HG02678 (cell line): ENCODE data around the gene BRINP3.
"Not testable (repeated sequence)": the region's sequence is repeated elsewhere in the genome, so short reads cannot be mapped to it uniquely, and the experiment has no call there.

Experiments used
- ATAC-seq: cut with Tn5 transposase; IDR thresholded peaks from one replicate; pipeline ENCODE4 v1.9.1; 2021; ENCODE audit warnings: mild to moderate bottlenecking, moderate library complexity; ENCODE audit not compliant: unreplicated experiment

BRINP3 gene

DNA sequence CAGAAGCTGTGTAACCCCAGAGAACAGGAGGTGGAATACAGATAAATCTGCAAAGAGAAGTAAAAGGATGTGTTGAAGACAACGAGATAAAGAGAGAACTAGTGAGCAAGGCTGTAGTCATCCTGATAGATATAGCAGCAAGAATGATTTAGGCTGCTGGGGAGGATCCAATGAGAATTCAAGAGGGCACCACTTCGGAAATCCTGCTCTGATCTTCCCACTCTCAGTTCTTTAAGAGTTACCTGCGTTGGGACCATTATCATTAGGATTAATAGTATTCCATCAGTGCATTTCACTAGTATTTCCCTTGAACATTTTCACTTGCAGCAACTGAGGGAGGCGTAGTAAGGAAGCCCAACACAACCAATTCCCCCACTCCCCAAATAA is at the start of gene BRINP3:
TSS of gene BRINP3 (minus strand) at position 103 of the 387 bp plus-strand sequence.
- ATAC-seq, result no peak

DNA sequence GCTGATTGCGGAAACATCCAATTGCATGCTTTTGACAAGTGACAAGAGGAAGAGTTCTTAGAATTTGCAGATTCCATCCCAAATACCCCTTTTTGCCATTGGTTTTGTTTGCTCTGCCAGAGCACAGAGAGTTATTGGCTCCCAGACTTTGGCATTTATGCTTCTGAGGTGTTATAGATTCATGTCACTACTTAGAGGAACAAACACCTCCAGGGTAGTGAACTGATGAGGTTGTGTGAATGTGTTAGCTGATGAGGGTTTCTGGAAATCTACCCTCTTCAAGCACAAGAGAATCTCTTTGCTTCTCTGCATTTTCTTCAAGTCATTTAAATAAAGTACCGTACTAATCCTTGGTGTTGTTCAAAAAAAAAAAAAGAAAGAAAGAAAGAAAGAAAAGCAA is 33.9 kb upstream of the BRINP3 start:
- ATAC-seq, result no peak

DNA sequence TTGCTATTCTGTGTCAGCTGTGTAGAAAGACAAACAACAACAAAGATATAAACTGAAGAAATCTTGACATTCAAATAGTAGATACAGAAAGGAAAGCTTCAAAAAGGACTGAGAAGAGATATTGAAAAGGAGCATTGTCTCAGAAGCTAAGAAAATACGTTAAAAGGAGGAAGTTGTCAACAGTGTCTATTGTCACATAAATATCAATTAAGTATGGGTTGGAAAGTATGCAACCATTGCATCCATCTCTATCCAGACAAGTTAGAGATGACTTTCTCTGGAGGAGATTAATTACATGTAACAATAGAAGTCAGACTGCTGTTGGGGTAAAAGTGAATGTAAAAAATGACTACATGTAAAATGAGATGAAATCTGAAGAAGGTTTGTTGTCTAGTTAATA is 29.7 kb upstream of the BRINP3 start:
- ATAC-seq, result no peak

DNA sequence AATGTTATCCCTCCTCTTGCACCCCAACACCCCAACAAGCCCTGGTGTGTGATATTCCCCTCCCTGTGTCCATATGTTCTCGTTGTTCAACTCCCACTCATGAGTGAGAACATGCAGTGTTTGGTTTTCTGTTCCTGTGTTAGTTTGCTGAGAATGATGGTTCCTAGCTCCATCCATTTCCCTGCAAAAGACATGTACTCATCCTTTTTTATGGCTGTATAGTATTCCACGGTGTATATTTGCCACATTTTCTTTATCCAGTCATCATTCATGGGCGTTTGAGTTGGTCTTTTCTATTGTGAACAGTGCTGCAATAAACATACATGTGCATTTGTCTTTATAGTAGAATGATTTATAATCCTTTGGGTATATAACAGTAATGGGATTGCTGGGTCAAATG is 26.9 kb upstream of the BRINP3 start:
- ATAC-seq, result not testable (repeated sequence)

GRCh38 chr1:190497565-190497964 is 19.9 kb upstream of the BRINP3 start:
- no peak for ATAC-seq

DNA sequence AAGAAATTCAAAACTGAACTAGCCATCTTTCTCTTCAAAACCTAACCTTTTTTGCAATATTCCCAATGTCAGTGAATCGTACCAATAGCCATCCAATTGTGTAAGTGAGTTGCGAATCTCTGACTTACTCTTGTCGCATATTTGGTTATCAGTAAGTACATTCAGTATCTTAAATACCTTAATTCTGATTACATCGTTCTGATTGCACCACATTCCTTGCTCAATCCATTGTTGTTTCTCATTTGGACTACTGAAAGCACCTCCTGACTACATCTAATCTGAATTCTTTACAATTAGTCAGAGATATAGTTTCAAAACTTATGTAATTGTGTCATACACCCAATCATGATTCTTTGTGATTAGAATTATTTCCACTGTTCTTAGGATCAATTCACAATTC is 16.8 kb upstream of the BRINP3 start:
- ATAC-seq, result no peak

- ATAC-seq, result no peak
These were observed 13.7 kb upstream of the BRINP3 start for GRCh38 chr1:190491404-190491803.

DNA sequence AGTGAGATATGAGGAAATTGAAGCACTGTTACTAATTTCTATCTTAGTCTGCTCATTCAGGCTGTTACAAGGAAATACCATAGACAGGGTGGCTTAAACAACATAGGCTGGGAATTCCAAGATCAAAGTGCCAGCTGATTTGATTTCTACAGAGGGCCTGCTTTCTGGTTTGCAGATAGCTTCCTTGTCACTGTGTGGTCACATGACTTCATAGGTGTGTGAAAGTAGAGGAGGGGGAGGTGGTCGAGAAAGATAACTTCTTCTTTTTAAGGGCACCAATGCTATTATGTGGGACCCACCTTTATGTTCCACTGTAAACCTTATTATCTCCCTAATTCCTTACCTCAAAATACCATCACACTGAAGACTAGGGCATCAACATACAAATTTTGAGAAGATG is 6.4 kb upstream of the BRINP3 start:
- ATAC-seq, result no peak

DNA sequence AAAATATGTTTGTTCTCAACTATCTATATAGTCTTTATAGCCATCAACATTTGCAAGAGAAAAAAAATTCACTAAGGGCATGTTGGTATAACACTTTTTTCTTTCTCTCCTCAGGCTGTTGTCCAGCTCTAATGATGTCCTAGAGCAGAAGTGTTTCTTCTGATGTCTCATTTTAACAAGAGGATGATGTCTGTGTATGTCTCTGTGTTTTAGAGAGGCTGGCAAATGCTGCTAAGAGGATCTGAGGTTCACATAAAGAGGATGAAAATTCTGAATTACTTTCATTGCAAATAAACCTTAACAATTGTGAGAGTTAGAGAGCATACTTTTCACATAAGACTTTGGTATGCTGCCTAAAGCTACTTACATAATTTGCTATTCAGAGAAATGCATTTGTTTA is 2.6 kb upstream of the BRINP3 start:
- ATAC-seq, result no peak

DNA sequence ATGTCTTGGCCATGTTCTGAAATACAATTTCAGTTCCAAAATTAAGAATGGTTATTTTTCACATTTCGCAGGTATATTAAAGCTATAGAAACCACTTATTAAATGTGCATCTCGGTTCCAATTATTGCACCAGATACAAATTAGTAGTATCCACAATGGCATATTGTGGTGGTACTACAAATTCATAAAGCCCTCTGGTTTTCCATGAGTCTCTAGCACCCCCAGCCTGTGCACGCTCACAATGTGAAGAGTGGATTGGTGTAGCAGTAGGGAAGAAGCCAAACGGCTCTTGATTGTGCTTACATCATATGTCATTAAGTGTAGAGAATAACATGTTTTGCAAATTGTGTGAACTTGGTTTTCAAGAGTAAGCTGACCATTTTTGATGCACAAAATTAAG is 1.9 kb upstream of the BRINP3 start:
- ATAC-seq, result no peak

GRCh38 chr1:190479050-190479397 is 1.4 kb upstream of the BRINP3 start:
- no peak for ATAC-seq

DNA sequence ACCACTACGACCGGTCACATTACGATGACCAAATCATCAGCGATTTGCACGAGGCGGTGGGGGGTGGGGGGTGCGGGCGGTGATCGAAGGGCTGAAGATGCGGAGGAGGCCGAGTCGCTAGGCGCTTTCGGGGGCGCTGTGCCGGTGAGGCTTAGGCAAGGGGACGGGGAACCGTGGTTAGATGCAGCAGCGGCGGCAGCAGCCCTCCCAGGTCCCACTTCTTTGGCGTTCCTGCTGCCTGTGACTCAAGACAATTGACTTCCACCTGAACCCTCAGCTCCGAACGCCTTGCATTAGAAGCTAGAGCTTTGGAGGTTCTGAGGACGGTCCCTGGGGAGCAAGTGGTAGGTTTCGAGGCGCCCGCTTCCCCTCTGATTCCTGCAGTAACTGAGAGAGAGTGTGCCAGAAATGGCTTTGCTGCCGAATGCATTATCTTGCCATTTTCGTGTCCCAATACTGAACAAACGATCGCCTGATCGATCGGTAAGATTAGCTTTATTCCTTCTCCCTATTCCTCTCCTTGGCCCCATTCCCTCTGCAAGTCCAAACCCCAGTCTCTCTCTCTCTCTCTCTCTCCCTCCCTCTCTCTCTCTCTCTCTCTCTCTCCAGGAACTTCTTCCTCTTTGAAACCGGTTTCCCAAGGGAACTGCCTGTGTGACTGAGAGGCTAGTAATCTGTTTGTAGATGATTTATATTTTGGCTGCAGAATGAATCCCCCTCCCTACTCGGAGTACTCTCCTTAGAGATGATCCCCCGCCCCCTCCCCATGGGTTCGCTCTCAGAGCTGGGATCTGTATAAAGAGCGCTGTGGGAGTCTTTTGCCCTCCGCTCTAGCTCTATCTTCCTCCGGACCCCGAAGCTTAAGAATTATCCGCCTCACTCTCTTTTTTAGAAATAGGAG is 735 bp upstream of the BRINP3 start:
- ATAC-seq, result no peak

DNA sequence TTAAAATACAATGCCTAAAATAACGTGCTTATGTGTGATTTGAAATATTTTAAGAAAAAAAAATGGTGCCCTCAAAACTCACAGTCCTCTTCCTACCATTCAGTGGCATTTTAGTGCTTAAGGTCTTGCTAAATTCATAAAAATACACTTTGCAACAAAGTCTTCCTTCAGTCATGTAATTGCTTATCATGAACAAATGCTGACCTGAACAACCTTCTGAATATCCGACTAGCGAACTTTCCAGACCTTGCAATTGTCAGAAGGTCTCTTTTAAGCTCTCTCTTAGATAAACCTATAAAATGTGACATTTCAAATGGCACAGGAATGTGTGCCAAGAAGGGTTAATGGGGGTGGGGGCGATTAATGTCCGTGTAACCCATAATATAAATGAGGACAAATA is 858 bp downstream of the BRINP3 start:
- ATAC-seq, result no peak

DNA sequence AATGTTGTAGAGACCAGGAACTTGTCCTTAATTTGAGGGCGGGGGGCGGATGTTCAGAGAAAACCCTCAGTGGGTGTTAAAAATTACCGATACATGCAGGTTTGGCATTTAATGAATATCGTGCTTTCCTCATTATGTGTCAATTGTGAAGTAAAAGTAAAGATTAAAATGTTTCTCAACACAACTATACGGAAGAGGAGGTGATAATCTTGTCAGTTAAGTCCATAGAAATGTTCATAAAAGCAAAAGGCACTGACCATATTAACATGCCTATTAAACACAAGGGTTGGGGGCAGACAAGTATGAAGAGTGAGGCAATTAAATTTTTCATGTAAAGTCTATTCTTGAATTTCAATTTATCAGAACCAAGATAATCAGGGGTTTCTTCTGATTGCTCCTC is 1.3 kb downstream of the BRINP3 start:
- no peak for ATAC-seq

DNA sequence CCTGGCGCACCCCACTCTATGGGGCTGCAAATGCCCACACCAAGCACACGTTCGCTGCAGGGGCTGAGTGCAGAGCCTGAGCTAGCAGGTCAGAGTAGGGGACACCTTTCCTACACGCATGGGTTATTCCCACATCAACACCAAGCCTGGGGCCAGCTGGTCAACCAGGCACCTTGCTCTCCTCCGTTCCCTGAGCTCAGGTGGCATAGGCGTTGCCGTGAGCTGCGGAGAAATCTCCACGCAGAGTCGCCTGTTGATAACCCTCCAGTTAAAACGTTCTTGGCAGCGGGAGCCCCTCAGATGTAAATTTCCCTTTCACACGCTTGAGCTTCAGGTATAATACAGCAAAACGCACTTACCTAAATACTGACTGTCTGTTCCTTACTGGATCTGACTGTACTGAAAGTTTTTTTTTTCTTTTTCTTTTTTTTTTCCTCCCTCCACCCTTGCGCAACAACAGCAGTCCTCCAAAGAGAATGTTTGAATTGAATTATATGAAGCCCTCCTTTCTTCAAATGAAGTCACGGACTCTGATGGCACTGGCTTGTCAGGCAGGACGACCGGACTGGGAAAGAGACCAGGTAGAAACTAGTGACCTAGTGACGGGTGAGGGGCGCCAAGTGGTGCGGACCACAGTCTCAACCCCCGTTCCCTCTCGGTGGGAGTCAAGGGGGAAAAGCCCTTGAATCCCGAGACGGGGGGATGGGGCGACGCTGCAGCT is 2.1 kb downstream of the BRINP3 start:
- no peak for ATAC-seq

- ATAC-seq, result no peak
These were observed 2.9 kb downstream of the BRINP3 start for GRCh38 chr1:190474650-190475211.

- no peak for ATAC-seq
These were observed 3.7 kb downstream of the BRINP3 start for GRCh38 chr1:190474010-190474409.

DNA sequence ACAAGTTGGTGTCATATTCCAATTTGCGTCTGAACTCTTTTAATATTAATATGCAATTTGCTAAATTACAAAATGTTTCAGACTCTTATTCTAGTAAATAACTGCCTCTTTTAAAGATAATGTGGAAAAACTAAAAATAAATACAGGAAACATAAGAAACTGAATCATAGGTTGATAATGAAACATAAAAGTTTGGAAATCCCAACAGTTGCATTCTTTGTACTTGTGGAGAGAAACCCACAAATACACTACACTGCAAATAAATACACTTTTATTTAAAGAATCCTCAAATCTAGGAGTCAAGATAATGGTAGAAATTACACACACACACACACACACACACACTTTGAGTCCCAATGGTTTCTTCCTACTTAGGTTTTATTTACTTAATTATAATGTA is 5.2 kb downstream of the BRINP3 start:
- ATAC-seq, result no peak

DNA sequence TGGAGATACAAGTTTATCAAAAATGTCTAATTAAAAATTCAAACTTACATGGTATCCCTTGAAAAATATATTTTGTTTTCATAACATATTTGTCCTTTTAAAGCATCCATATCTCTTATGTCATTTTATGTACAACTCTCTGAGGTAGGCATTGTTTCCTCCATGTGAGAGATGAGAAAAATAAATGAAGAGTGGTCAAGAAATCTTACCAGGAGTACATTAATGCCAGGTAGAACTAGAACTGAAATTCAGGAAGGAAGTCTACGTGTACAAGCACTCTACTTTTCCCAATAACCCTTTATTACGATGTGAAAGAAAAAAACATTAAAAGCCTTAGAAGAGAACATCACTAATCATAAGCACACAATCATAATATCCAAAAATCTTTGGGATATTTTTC is 5.6 kb downstream of the BRINP3 start:
- ATAC-seq, result no peak

- ATAC-seq, result no peak
These were observed 13.0 kb downstream of the BRINP3 start for GRCh38 chr1:190464690-190465089.

GRCh38 chr1:190456129-190456528 is 21.5 kb downstream of the BRINP3 start:
- ATAC-seq, result no peak

DNA sequence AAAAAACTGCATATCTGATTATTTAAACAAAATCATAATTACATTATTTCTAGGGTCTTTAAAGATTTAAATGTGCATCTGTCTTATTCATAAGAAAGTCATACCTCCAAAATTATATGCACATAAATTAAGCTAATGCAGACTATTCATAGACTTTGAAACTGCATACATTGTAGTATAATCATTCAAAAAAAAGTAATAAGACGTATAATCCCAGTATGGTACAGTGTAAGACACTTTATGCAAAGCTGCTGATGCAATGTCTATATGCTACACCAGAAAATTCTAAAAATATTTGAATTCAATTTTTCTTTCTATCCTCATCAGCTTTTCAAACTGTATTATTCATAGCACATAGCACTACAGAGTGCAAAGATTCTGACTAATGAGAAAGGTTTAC is 22.0 kb downstream of the BRINP3 start:
- no peak for ATAC-seq
